Osteocyte (in vitro differentiated cells): ENCODE data around the gene RNF13. TPM values are rescaled to one million over a fixed set of nuclear protein-coding genes. Genes with fewer than 3 reads are reported as not detected.

Source experiments
- DNase-seq: peaks from one replicate; pipeline ENCODE4 v3.0.0; 2021; ENCODE audit warnings: mixed read lengths; ENCODE audit not compliant: unreplicated experiment; ENCODE audit errors: extremely low spot score
- H3K27ac Mint-ChIP-seq: one replicate; pipeline ENCODE4 v1.8.0; 2021; ENCODE audit warnings: mild to moderate bottlenecking, mixed read lengths; ENCODE audit not compliant: unreplicated experiment
- H3K27me3 Mint-ChIP-seq: one replicate; pipeline ENCODE4 v1.8.0; 2021; ENCODE audit warnings: mixed read lengths; ENCODE audit not compliant: unreplicated experiment
- H3K36me3 Mint-ChIP-seq: one replicate; pipeline ENCODE4 v1.8.0; 2021; ENCODE audit warnings: mixed read lengths; ENCODE audit not compliant: unreplicated experiment
- H3K4me1 Mint-ChIP-seq: one replicate; pipeline ENCODE4 v1.8.0; 2021; ENCODE audit warnings: mixed read lengths; ENCODE audit not compliant: unreplicated experiment
- H3K4me3 Mint-ChIP-seq: one replicate; pipeline ENCODE4 v1.8.0; 2021; ENCODE audit warnings: mild to moderate bottlenecking, moderate library complexity, mixed read lengths; ENCODE audit not compliant: unreplicated experiment
- H3K9me3 Mint-ChIP-seq: one replicate; pipeline ENCODE4 v1.8.0; 2021; ENCODE audit warnings: mixed read lengths; ENCODE audit not compliant: unreplicated experiment
- CTCF ChIP-seq: fragments of 200-600 bp; sonication (generic); IDR thresholded peaks from 2 replicates; pipeline ENCODE4 v1.5.0; 2021; ENCODE audit warnings: antibody characterized with exemption, mild to moderate bottlenecking, moderate library complexity
- total RNA-seq: library from RNA; stranded (reverse); gene quantifications from 2 replicates; pipeline ENCODE4 v1.2.1, GENCODE V29; 2021

Gene RNF13
- total RNA-seq, 1 donor from 2014 or later, result 45.1 TPM

- H3K36me3 Mint-ChIP-seq, result peaks cover 25% of the 10 kb centered on the region
- H3K27ac Mint-ChIP-seq, result peak overlapping the region; percentile 25
- H3K9me3 Mint-ChIP-seq, result peaks cover 7% of the 10 kb centered on the region
- DNase-seq, result no peak
- no peak overlapping the region for H3K4me3 Mint-ChIP-seq
- peaks cover 18% of the 10 kb centered on the region for H3K4me1 Mint-ChIP-seq
- H3K27me3 Mint-ChIP-seq, result no peaks in the 10 kb centered on the region
- TF ChIP-seq CTCF, result no peak
These were observed 85.8 kb downstream of the RNF13 start for GRCh38 chr3:149898771-149899170.

- peaks cover 7% of the 10 kb centered on the region for H3K9me3 Mint-ChIP-seq
- H3K4me3 Mint-ChIP-seq, result no peak overlapping the region
- no peak overlapping the region for H3K27ac Mint-ChIP-seq
- no peak for TF ChIP-seq CTCF
- peaks cover 29% of the 10 kb centered on the region for H3K36me3 Mint-ChIP-seq
- H3K27me3 Mint-ChIP-seq, result no peaks in the 10 kb centered on the region
- H3K4me1 Mint-ChIP-seq, result peaks cover 7% of the 10 kb centered on the region
- no peak for DNase-seq
These were observed 87.3 kb downstream of the RNF13 start for GRCh38 chr3:149900322-149900721.

- no peak for DNase-seq
- no peak overlapping the region for H3K4me3 Mint-ChIP-seq
- no peak for TF ChIP-seq CTCF
- peaks cover 7% of the 10 kb centered on the region for H3K9me3 Mint-ChIP-seq
- H3K27me3 Mint-ChIP-seq, result no peaks in the 10 kb centered on the region
- peaks cover 31% of the 10 kb centered on the region for H3K36me3 Mint-ChIP-seq
- no peak overlapping the region for H3K27ac Mint-ChIP-seq
- peaks cover 7% of the 10 kb centered on the region for H3K4me1 Mint-ChIP-seq
These were observed 88.8 kb downstream of the RNF13 start for GRCh38 chr3:149901770-149902169.

GRCh38 chr3:149902498-149903139 is 89.6 kb downstream of the RNF13 start:
- TF ChIP-seq CTCF, result peak; percentile 39
- Mint-ChIP-seq H3K27ac (no peak overlapping the region), H3K36me3 (peaks cover 29% of the 10 kb centered on the region), H3K9me3 (peaks cover 7% of the 10 kb centered on the region), H3K4me3 (no peak overlapping the region), H3K4me1 (peaks cover 7% of the 10 kb centered on the region), H3K27me3 (no peaks in the 10 kb centered on the region)
- DNase-seq, result no peak

- Mint-ChIP-seq H3K27me3 (no peaks in the 10 kb centered on the region), H3K4me1 (no peaks in the 10 kb centered on the region), H3K4me3 (no peak overlapping the region), H3K36me3 (peaks cover 25% of the 10 kb centered on the region), H3K9me3 (no peaks in the 10 kb centered on the region), H3K27ac (no peak overlapping the region)
- TF ChIP-seq CTCF, result no peak
- no peak for DNase-seq
These were observed 93.0 kb downstream of the RNF13 start for GRCh38 chr3:149906036-149906435.
